RWPE1 (cell line): ENCODE data around the gene SPINT1.

Experiments used
- CTCF ChIA-PET: fragments of 350-600 bp; sonication (Branson Sonifier 250); formaldehyde crosslinking; extraction: SDS; loops from one replicate; lab custom pipeline; 2021; lab: Yijun Ruan, JAX
- POLR2A ChIA-PET: fragments of 400-600 bp; formaldehyde crosslinking; extraction: SDS; loops from one replicate; lab custom pipeline; 2020; ENCODE audit warnings: antibody characterized with exemption; ENCODE audit not compliant: low non-redundant PET; lab: Yijun Ruan, JAX
- DNase-seq: peaks from one replicate; pipeline ENCODE4 v3.0.0; 2012; ENCODE audit warnings: low spot score
- H3K27ac ChIP-seq: fragments of 450-650 bp; 2 replicates; pipeline ENCODE4 v1.5.1; 2017
- CTCF ChIP-seq: fragments of 450-650 bp; conservative IDR thresholded peaks from 2 replicates; pipeline ENCODE4 v1.5.1; 2017; ENCODE audit warnings: low read depth, mild to moderate bottlenecking

Gene SPINT1

GRCh38 chr15:40806672-40807027 is 37.2 kb upstream of the SPINT1 start:
- no peak for DNase-seq
- H3K27ac ChIP-seq = peak overlapping the region; percentile 89
- ChIA-PET CTCF (no interaction called here), POLR2A (interaction anchor here (0.5 to 1.5 kb wide), 3 partner anchors 28 to 46 kb away, joined by 4 to 10 read pairs (median 5); partner anchors contain the start of gene SPINT1)
- TF ChIP-seq CTCF = no peak

- CTCF ChIA-PET = interaction anchor here (0.7 kb wide), 1 partner anchor 54 kb away, joined by 4 read pairs; no protein-coding TSS in a partner anchor
- TF ChIP-seq CTCF = no peak
- POLR2A ChIA-PET = interaction anchor here (0.5 to 1.5 kb wide), 4 partner anchors 20 to 46 kb away, joined by 3 to 10 read pairs (median 4); partner anchors contain the start of gene SPINT1
- peak; percentile 94 for DNase-seq
- peak within 1 kb of the TSS; percentile 89 for H3K27ac ChIP-seq
These were observed 36.6 kb upstream of the SPINT1 start, which contains the start of the genes DNAJC17 and ZFYVE19 for GRCh38 chr15:40807028-40807887. DNAJC17 (minus strand) TSS chr15:40807473; CDS start chr15:40807446, 27 bp downstream. ZFYVE19 (plus strand) TSS chr15:40807089; CDS start chr15:40807590, 501 bp downstream.

GRCh38 chr15:40807888-40808461 is 35.9 kb upstream of the SPINT1 start:
- POLR2A ChIA-PET = interaction anchor here (0.6 to 1.5 kb wide), 2 partner anchors 20 to 35 kb away, joined by 3 to 10 read pairs; partner anchors contain the start of gene SPINT1
- CTCF ChIA-PET = interaction anchor here (0.6 to 0.7 kb wide), 2 partner anchors 54 to 958 kb away, joined by 3 to 4 read pairs; no protein-coding TSS in a partner anchor
- no peak for DNase-seq
- TF ChIP-seq CTCF = no peak
- H3K27ac ChIP-seq = peak overlapping the region; percentile 89

GRCh38 chr15:40808861-40809450 is 34.9 kb upstream of the SPINT1 start:
- H3K27ac ChIP-seq = peak overlapping the region; percentile 17

GRCh38 chr15:40812721-40813425 is 31.0 kb upstream of the SPINT1 start:
- H3K27ac ChIP-seq = peak overlapping the region; percentile 48
- POLR2A ChIA-PET = no interaction called here
- CTCF ChIA-PET = no interaction called here
- no peak for TF ChIP-seq CTCF
- DNase-seq = no peak

More at GRCh38 chr15:40808861-40809450, 34.9 kb upstream of the SPINT1 start:
- ChIA-PET POLR2A (no interaction called here), CTCF (interaction anchor here (1.2 kb wide), 1 partner anchor 62 kb away, joined by 3 read pairs; no protein-coding TSS in a partner anchor)
- no peak for DNase-seq
- no peak for TF ChIP-seq CTCF
